Common myeloid progenitor, CD34-positive (primary cell): ENCODE results near the gene LIME1.
A peak's percentile ranks its signal among the peaks of the same experiment; 100 is the strongest.

Source experiments
- CTCF ChIA-PET: fragments of 350-600 bp; sonication (Branson Sonifier 250); formaldehyde crosslinking; loops from one replicate; lab custom pipeline; 2021; ENCODE audit warnings: antibody characterized with exemption; lab: Charles Lee
- POLR2A ChIA-PET: fragments of 350-600 bp; sonication (Branson Sonifier 250); formaldehyde crosslinking; loops from one replicate; lab custom pipeline; 2021; ENCODE audit warnings: antibody characterized with exemption; lab: Charles Lee
- DNase-seq, 3 donors: peaks; one replicate each; pipeline versions ENCODE4 v3.0.0 to v3.0.0-alpha.2; 2013
- H3K27ac ChIP-seq, 2 experiments: 1 replicate in 1 of 2; 2 replicates in 1 of 2; pipeline ENCODE4 v1.7.0; 2013; ENCODE audit warnings: inconsistent platforms in 2 of 2, low read length in 2 of 2, mild to moderate bottlenecking in 2 of 2, low read depth in 1 of 2, moderate library complexity in 1 of 2; ENCODE audit not compliant: severe bottlenecking in 2 of 2, insufficient read depth in 1 of 2, poor library complexity in 1 of 2
- H3K27me3 ChIP-seq, 5 experiments: replicated peaks in 2 of 5; 1 replicate in 3 of 5; 2 replicates in 2 of 5; pipeline versions ENCODE4 v1.6.1 to v1.7.0; 2013; ENCODE audit warnings: low read length in 4 of 5, mild to moderate bottlenecking in 2 of 5, moderate library complexity in 2 of 5, inconsistent platforms in 1 of 5; ENCODE audit not compliant: insufficient read depth in 5 of 5, control insufficient read depth in 4 of 5
- H3K36me3 ChIP-seq, 4 experiments: 1 replicate in 2 of 4; 2 replicates in 2 of 4; pipeline versions ENCODE4 v1.6.1 to v1.7.0; 2013; ENCODE audit warnings: low read length in 3 of 4, control low read depth in 1 of 4, mild to moderate bottlenecking in 1 of 4; ENCODE audit not compliant: control insufficient read depth in 4 of 4, insufficient read depth in 4 of 4
- H3K4me1 ChIP-seq, 4 experiments: 1 replicate in 3 of 4; 2 replicates in 1 of 4; pipeline versions ENCODE4 v1.6.1 to v1.7.1; 2013; ENCODE audit warnings: low read length in 3 of 4, mild to moderate bottlenecking in 3 of 4, control low read depth in 1 of 4, inconsistent platforms in 1 of 4, moderate library complexity in 1 of 4; ENCODE audit not compliant: control insufficient read depth in 4 of 4, insufficient read depth in 4 of 4; ENCODE audit errors: control extremely low read depth in 1 of 4
- H3K4me3 ChIP-seq, 7 experiments: 1 replicate in 4 of 7; 2 replicates in 3 of 7; pipeline versions ENCODE4 v1.5.1 to v1.7.0; 2013; ENCODE audit warnings: mild to moderate bottlenecking in 7 of 7, low read length in 6 of 7, moderate library complexity in 6 of 7, inconsistent platforms in 2 of 7, low read depth in 2 of 7, control low read depth in 1 of 7; ENCODE audit not compliant: insufficient read depth in 4 of 7, control insufficient read depth in 1 of 7; ENCODE audit errors: extremely low read depth in 1 of 7
- H3K9me3 ChIP-seq, 5 experiments: 1 replicate in 4 of 5; 2 replicates in 1 of 5; pipeline versions ENCODE4 v1.6.1 to v1.7.1; 2013; ENCODE audit warnings: low read length in 4 of 5, mild to moderate bottlenecking in 2 of 5, inconsistent platforms in 1 of 5, low read depth in 1 of 5, moderate library complexity in 1 of 5; ENCODE audit not compliant: control insufficient read depth in 4 of 5, insufficient read depth in 2 of 5; ENCODE audit errors: control extremely low read depth in 1 of 5
- WGBS: methylation state at CpG from one replicate; pipeline ENCODE4 v1.1.5; 2013; ENCODE audit not compliant: insufficient coverage; 5-methylcytosine and 5-hydroxymethylcytosine counted together

Gene LIME1

DNA sequence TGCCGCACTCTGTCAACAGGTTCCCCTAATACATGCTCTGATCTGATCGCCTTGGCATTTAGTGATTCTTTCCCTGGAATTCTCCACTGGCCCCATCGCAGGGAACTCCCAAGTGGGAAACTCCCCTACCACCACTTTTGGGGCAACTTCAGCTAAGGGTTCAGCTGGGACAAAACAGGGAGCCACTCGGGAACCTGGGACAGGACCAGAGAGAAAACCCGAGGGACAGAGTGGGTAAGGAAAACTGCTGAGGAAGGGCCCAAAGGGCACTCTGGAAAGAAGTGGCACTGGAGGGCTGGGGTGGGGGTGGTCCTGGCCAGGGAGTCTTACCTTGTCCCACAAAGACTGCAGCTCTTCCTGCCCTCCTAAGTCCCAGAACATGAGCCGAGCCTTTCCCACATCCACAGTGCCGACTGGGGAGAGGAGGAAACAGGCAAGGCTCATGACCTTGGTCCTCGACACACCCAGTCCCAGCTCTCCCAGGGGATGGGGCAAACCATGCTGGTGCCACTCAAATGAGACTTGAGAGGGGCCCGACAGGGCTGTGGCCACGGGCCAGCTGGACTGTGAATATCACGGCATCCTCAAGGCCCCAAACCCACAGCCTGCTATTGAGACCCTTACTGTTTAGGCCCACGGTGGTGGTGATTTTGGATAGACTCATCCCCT lies 30.3 kb upstream of the LIME1 start:
- ChIA-PET CTCF (interaction anchor here (0.7 to 1.8 kb wide), 6 partner anchors 23 to 190 kb away, joined by 3 to 5 read pairs (median 4); no protein-coding TSS in a partner anchor), POLR2A (interaction anchor here (0.9 to 1.1 kb wide), 2 partner anchors 9 to 158 kb away, joined by 3 read pairs; no protein-coding TSS in a partner anchor)
- Histone ChIP-seq H3K27ac (peak overlapping the region; percentile 12 to 77), H3K4me3 (peak overlapping the region in 6 of 7 experiments; percentile 67 to 90 (median 84)), H3K27me3 (no peaks in the 10 kb centered on the region), H3K9me3 (no peaks in the 10 kb centered on the region), H3K4me1 (peaks cover 6 to 29% (median 24%) of the 10 kb centered on the region in 4 experiments), H3K36me3 (peaks cover 5 to 46% (median 34%) of the 10 kb centered on the region in 4 experiments)
- no peak for DNase-seq
- 97% methylated on average over 11 of the region's 12 CpGs for WGBS

DNA sequence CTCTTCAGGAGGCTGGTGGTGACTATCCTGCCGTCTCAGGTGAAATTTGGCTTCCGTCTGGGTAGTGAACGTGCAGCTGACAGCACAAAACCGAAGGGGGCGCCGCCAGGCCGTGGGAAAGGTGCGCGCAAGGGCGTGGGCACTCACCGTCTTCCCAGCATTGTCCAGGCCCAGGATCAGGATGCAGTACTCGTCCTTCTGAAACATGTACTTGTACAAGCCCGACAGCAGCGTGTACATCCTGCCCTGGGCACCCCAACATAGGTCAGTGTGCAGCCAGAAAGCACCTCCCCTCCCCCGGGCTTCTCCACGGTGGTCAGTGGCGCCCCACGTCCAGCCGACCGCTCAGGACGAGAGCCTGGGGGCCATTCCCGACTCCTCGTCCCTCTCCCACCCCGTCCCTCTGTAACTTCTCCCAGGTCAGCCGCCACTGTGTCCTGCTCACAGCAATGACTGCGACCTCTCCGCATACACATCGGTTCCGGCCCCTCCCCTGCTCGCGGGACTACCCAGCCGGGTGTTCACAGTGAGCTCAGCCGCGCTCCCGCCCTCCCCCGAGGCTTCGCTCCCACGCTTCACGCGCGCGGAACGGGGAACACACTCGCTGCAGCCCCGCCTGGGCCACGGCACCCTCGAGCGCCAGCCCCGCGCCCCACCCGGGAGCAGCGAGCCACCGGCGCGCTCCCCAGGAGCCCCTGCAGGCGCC lies 29.5 kb upstream of the LIME1 start:
- peak; percentile 26 to 58 (median 47) for DNase-seq
- Histone ChIP-seq H3K36me3 (peaks cover 9 to 52% (median 37%) of the 10 kb centered on the region in 4 experiments), H3K4me1 (peaks cover 6 to 29% (median 24%) of the 10 kb centered on the region in 4 experiments), H3K4me3 (peak overlapping the region; percentile 63 to 90 (median 81)), H3K9me3 (peaks cover 0 to under 1% (median 0%) of the 10 kb centered on the region in 5 experiments), H3K27me3 (no peaks in the 10 kb centered on the region), H3K27ac (peak overlapping the region; percentile 40 to 77)
- ChIA-PET POLR2A (interaction anchor here (0.8 to 1.1 kb wide), 3 partner anchors 10 to 157 kb away, joined by 3 read pairs; no protein-coding TSS in a partner anchor), CTCF (interaction anchor here (0.8 to 2.9 kb wide), 8 partner anchors 8 to 158 kb away, joined by 3 to 8 read pairs (median 5); partner anchors contain the start of gene TPD52L2)
- WGBS = 6% methylated on average over 55 of the region's 56 CpGs

DNA sequence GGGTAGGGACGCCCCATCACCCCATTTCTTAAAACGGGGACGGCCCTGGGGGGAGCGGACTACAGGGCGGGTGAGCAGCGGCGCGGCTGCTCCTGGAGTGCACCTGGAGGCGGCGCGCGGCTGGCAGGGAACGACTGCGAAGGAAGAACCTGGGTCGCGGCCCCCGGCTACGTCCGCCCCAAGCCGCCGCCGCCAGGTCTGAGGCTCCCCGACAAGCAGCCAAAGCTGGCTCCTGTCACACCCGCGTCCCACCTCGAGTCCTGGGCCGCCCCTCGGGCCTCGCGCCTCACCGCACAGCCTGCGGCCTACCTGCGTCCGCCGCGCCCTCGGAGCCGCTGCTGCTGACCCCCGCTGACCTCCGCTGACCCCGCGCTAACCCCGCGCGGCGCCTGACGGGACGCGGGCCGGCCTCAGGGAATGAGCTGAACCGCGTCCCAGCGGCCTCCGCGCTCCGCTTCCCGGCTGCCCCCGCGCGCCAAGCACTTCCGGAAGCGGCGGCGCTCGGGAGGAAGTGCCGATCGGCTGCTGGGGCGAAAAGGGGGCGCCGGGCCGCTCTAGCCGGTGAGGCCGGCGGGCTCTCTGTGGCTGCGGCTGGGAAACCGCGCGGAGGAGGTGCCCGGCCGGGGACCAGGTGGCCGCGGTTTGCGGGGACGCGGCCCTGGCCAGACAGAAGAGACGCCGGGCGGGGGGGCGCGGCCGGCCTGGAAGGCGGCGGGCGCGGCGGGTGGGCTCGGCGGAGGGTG lies 28.7 kb upstream of the LIME1 start, which contains the start of the genes ARFRP1 and ZGPAT:
TSS of gene ARFRP1 (minus strand) at position 419 of the 743 bp plus-strand sequence. CDS start 885 bp downstream, outside the sequence.
TSS of gene ZGPAT (plus strand) at position 482 of the 743 bp plus-strand sequence. CDS start 542 bp downstream, outside the sequence.
- Histone ChIP-seq H3K27ac (peak within 1 kb of the TSS; percentile 40 to 77), H3K36me3 (peaks cover 12 to 59% (median 44%) of the 10 kb centered on the region in 4 experiments), H3K4me1 (peaks cover 6 to 29% (median 24%) of the 10 kb centered on the region in 4 experiments), H3K9me3 (peaks cover 0 to 4% (median 1%) of the 10 kb centered on the region in 5 experiments), H3K4me3 (peak within 1 kb of the TSS; percentile 63 to 90 (median 81)), H3K27me3 (no peaks in the 10 kb centered on the region)
- DNase-seq = peak; percentile 86 to 93 (median 86)
- ChIA-PET CTCF (interaction anchor here (0.8 to 2.9 kb wide), 12 partner anchors 9 to 161 kb away, joined by 3 to 8 read pairs (median 4); partner anchors contain the start of genes LIME1 and TPD52L2), POLR2A (interaction anchor here (0.6 to 0.8 kb wide), 2 partner anchors 55 to 70 kb away, joined by 3 read pairs; partner anchors contain the start of gene STMN3)
- 0% methylated on average over 74 of the region's 98 CpGs for WGBS

DNA sequence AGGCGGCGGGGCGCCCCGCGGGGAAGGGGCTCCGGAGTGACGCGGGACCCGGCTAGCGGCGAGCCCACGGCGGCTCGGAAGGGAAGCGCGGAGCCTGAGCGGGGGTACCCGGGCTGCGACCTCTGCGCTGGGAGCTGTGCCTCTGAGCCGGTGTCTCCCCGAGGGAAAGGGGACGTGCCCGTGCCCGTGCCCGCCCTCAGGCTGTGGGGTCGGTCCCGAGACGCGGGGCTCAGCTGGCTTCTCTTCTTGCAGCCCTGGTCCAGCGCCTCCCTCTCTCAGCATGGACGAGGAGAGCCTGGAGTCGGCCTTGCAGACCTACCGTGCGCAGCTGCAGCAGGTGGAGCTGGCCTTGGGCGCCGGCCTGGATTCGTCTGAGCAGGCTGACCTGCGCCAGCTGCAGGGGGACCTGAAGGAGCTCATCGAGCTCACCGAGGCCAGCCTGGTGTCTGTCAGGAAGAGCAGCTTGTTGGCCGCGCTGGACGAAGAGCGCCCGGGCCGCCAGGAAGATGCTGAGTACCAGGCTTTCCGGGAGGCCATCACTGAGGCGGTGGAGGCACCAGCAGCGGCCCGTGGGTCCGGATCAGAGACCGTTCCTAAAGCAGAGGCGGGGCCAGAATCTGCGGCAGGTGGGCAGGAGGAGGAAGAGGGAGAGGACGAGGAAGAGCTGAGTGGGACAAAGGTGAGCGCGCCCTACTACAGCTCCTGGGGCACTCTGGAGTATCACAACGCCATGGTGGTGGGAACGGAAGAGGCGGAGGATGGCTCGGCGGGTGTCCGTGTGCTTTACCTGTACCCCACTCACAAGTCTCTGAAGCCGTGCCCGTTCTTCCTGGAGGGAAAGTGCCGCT lies 27.9 kb upstream of the LIME1 start:
- Histone ChIP-seq H3K27ac (peak overlapping the region in 1 of 2 experiments; percentile 77), H3K4me1 (peaks cover 6 to 29% (median 24%) of the 10 kb centered on the region in 4 experiments), H3K36me3 (peaks cover 12 to 56% (median 46%) of the 10 kb centered on the region in 4 experiments), H3K9me3 (peaks cover 0 to 4% (median 1%) of the 10 kb centered on the region in 5 experiments), H3K27me3 (no peaks in the 10 kb centered on the region), H3K4me3 (peak overlapping the region; percentile 58 to 90 (median 81))
- 28% methylated on average over 62 of the region's 67 CpGs for WGBS
- POLR2A ChIA-PET = interaction anchor here (0.6 kb wide), 1 partner anchor 56 kb away, joined by 3 read pairs; the partner anchor contains the start of gene STMN3
- CTCF ChIA-PET = interaction anchor here (0.9 to 2.9 kb wide), 11 partner anchors 10 to 160 kb away, joined by 3 to 8 read pairs (median 4); partner anchors contain the start of gene LIME1
- peak in 1 of 3 donors; percentile 25 for DNase-seq

DNA sequence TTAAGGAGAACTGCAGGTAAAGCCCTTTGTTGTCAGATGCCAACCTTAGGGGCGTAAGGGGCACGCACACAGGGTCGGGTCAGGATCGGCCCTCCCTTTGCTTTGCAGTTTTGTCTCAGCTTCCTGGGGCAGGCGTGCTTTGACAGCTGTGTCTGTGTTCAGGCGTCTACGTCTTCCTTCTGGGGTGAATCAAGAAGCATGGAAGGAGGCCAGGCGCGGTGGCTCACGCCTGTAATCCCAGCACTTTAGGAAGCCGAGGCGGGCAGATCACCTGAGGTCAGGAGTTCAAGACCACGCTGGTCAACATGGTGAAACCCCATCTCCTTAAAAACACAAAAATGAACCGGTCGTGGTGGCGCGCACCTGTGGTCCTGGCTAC lies 27.3 kb upstream of the LIME1 start:
- peaks cover 12 to 51% (median 43%) of the 10 kb centered on the region in 4 experiments for H3K36me3 ChIP-seq
- ChIA-PET CTCF (interaction anchor here (1.1 to 2.9 kb wide), 5 partner anchors 10 to 54 kb away, joined by 3 to 8 read pairs (median 5); no protein-coding TSS in a partner anchor), POLR2A (interaction anchor here (0.6 kb wide), 1 partner anchor 20 kb away, joined by 3 read pairs; no protein-coding TSS in a partner anchor)
- 97% methylated on average over 9 of the region's 17 CpGs for WGBS
- no peak overlapping the region for H3K27ac ChIP-seq
- H3K27me3 ChIP-seq = no peaks in the 10 kb centered on the region
- peaks cover 6 to 29% (median 24%) of the 10 kb centered on the region in 4 experiments for H3K4me1 ChIP-seq
- no peak for DNase-seq
- H3K9me3 ChIP-seq = peaks cover 0 to 4% (median 1%) of the 10 kb centered on the region in 5 experiments
- peak overlapping the region in 3 of 7 experiments; percentile 81 to 90 (median 86) for H3K4me3 ChIP-seq
